Liver (tissue), 9 donors: Measurements from ENCODE around the gene AXIN1. TPM values are rescaled to one million over a fixed set of nuclear protein-coding genes. Genes with fewer than 3 reads are reported as not detected.

ENCODE experiments used
- DNase-seq: peaks from one replicate; pipeline ENCODE4 v3.0.0-alpha.2; 2017; ENCODE audit warnings: low spot score
- H3K27ac ChIP-seq, 2 donors: one replicate each; pipeline ENCODE4 v1.7.0; 2013; ENCODE audit warnings: inconsistent platforms in 2 of 2, low read length in 2 of 2, control low read depth in 1 of 2, low read depth in 1 of 2, mild to moderate bottlenecking in 1 of 2
- H3K27me3 ChIP-seq, 4 donors: one replicate each; pipeline versions ENCODE4 v1.6.1 to v1.7.0; 2013; ENCODE audit warnings: low read length in 3 of 4, inconsistent platforms in 1 of 4, mild to moderate bottlenecking in 1 of 4, moderate library complexity in 1 of 4; ENCODE audit not compliant: control insufficient read depth in 4 of 4, insufficient read depth in 4 of 4
- H3K36me3 ChIP-seq, 4 donors: one replicate each; pipeline versions ENCODE4 v1.6.1 to v1.7.0; 2013; ENCODE audit warnings: low read length in 3 of 4, mild to moderate bottlenecking in 3 of 4, low read depth in 1 of 4, moderate library complexity in 1 of 4; ENCODE audit not compliant: control insufficient read depth in 4 of 4, insufficient read depth in 3 of 4
- H3K4me1 ChIP-seq, 4 donors: one replicate each; pipeline versions ENCODE4 v1.6.1 to v1.7.0; 2013; ENCODE audit warnings: low read length in 3 of 4, mild to moderate bottlenecking in 3 of 4, moderate library complexity in 1 of 4; ENCODE audit not compliant: control insufficient read depth in 4 of 4, insufficient read depth in 4 of 4
- H3K4me3 ChIP-seq, 3 donors: one replicate each; pipeline versions ENCODE4 v1.6.1 to v1.7.0; 2013; ENCODE audit warnings: low read length in 3 of 3, control low read depth in 1 of 3, low read depth in 1 of 3, mild to moderate bottlenecking in 1 of 3
- H3K9ac ChIP-seq, 2 donors: one replicate each; pipeline ENCODE4 v1.7.0; 2013; ENCODE audit warnings: low read length in 2 of 2, mild to moderate bottlenecking in 2 of 2, moderate library complexity in 2 of 2, control low read depth in 1 of 2, low read depth in 1 of 2
- H3K9me3 ChIP-seq, 4 donors: one replicate each; pipeline versions ENCODE4 v1.6.1 to v1.7.0; 2013; ENCODE audit warnings: low read length in 3 of 4; ENCODE audit not compliant: control insufficient read depth in 4 of 4
- CTCF ChIP-seq: fragments of 150-350 bp; IDR thresholded peaks from 2 replicates; pipeline ENCODE4 v1.5.1; 2017; ENCODE audit warnings: improper control_type of control experiment, low read depth, low read length; ENCODE audit not compliant: missing input control
- EGR1 ChIP-seq, 2 donors: IDR thresholded peaks; 2 replicates each; pipeline ENCODE4 v1.6.1; 2016 to 2018; ENCODE audit warnings: antibody characterized with exemption in 2 of 2, low read depth in 2 of 2
- FOXA1 ChIP-seq: IDR thresholded peaks from 2 replicates; pipeline ENCODE4 v1.6.1; 2016; ENCODE audit warnings: antibody characterized with exemption
- FOXA2 ChIP-seq: IDR thresholded peaks from 2 replicates; pipeline ENCODE4 v1.6.1; 2016; ENCODE audit warnings: antibody characterized with exemption
- GABPA ChIP-seq, 2 donors: IDR thresholded peaks in 1 of 2; conservative IDR thresholded peaks in 1 of 2; 2 replicates each; pipeline ENCODE4 v1.6.1; 2016; ENCODE audit warnings: antibody characterized with exemption in 2 of 2, mild to moderate bottlenecking in 1 of 2, moderate library complexity in 1 of 2
- HNF4A ChIP-seq, 2 donors: conservative IDR thresholded peaks; 2 replicates each; pipeline ENCODE4 v1.6.1; 2016; ENCODE audit warnings: antibody characterized with exemption in 2 of 2, mild to moderate bottlenecking in 2 of 2
- HNF4G ChIP-seq: IDR thresholded peaks from 2 replicates; pipeline ENCODE4 v1.6.1; 2016; ENCODE audit warnings: antibody characterized with exemption
- JUND ChIP-seq, 2 donors: IDR thresholded peaks; 2 replicates each; pipeline ENCODE4 v1.6.1; 2016; ENCODE audit warnings: antibody characterized with exemption in 2 of 2
- MAX ChIP-seq: IDR thresholded peaks from 2 replicates; pipeline ENCODE4 v1.6.1; 2016; ENCODE audit warnings: antibody characterized with exemption
- RAD21 ChIP-seq, 2 donors: IDR thresholded peaks; 2 replicates each; pipeline ENCODE4 v1.6.1; 2016; ENCODE audit warnings: antibody characterized with exemption in 2 of 2, mild to moderate bottlenecking in 2 of 2
- REST ChIP-seq: IDR thresholded peaks from 2 replicates; pipeline ENCODE4 v1.6.1; 2016; ENCODE audit warnings: antibody characterized with exemption, mild to moderate bottlenecking
- RXRA ChIP-seq, 2 donors: IDR thresholded peaks; 2 replicates each; pipeline ENCODE4 v1.6.1; 2017 to 2018; ENCODE audit warnings: antibody characterized with exemption in 2 of 2, mild to moderate bottlenecking in 1 of 2
- SP1 ChIP-seq: IDR thresholded peaks from 2 replicates; pipeline ENCODE4 v1.6.1; 2018; ENCODE audit warnings: antibody characterized with exemption, mild to moderate bottlenecking
- TAF1 ChIP-seq: conservative IDR thresholded peaks from 2 replicates; pipeline ENCODE4 v1.6.1; 2016; ENCODE audit warnings: antibody characterized with exemption, mild to moderate bottlenecking
- YY1 ChIP-seq: IDR thresholded peaks from 2 replicates; pipeline ENCODE4 v1.6.1; 2016; ENCODE audit warnings: antibody characterized with exemption, mild to moderate bottlenecking
- ZBTB33 ChIP-seq: IDR thresholded peaks from 2 replicates; pipeline ENCODE4 v1.6.1; 2016; ENCODE audit warnings: antibody characterized with exemption
- WGBS: extraction: QIAGEN DNeasy Blood & Tissue Kit; methylation state at CpG from one replicate; pipeline ENCODE4 v1.1.7; 2013; 5-methylcytosine and 5-hydroxymethylcytosine counted together
- polyA plus RNA-seq, 2 donors: library from polyadenylated mRNA; stranded (reverse) in 1 of 2; unstranded in 1 of 2; fragments of 200-250 nt in 1 of 2; fragments of >200 nt in 1 of 2; fragmentation: Nextera tagmentation in 1 of 2; extraction: Ambion mirVana in 1 of 2; gene quantifications; one replicate each; pipeline versions ENCODE4 v1.2.1 to v1.2.3, GENCODE V29; 2013 to 2015
- total RNA-seq, 2 donors: library from RNA; depleted of rRNA; stranded (reverse); fragments of >200 nt; gene quantifications; one replicate each; pipeline ENCODE4 v1.2.3, GENCODE V29; 2014
- TF ChIP-seq, protein P1 (sequence below): IDR thresholded peaks from 2 replicates; pipeline ENCODE4 v1.6.1; 2016; ENCODE audit warnings: antibody characterized with exemption
- donor health status: healthy.
- donor health status: healthy.
- donor health status: healthy.
- donor health status: healthy.
- donor health status: healthy.

Gene AXIN1
- total and polyA plus RNA-seq, 4 donors: 2.0 to 10.3 (median 7.9) TPM

GRCh38 chr16:281660-282255 is 70.8 kb downstream of the AXIN1 start (continued):
- TF ChIP-seq JUND (IDR thresholded peaks at IDR 0.05) (no peak), FOXA1 (no peak)
- TF ChIP-seq, protein P1, sequence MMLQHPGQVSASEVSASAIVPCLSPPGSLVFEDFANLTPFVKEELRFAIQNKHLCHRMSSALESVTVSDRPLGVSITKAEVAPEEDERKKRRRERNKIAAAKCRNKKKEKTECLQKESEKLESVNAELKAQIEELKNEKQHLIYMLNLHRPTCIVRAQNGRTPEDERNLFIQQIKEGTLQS: no peak

- H3K9ac ChIP-seq: no peak overlapping the region
- H3K4me1 ChIP-seq: peaks cover 0 to 9% (median 3%) of the 10 kb centered on the region in 4 donors
- DNase-seq: no peak
- 48% methylated on average over 27 of the region's 27 CpGs for WGBS
- H3K27ac ChIP-seq: no peak overlapping the region
- TF ChIP-seq SP1 (no peak), YY1 (no peak), JUND (IDR thresholded peaks at IDR 0.05) (no peak), RAD21 (IDR thresholded peaks at IDR 0.05) (no peak), CTCF (no peak), HNF4G (no peak), RXRA (IDR thresholded peaks at IDR 0.05) (no peak), FOXA2 (no peak), HNF4A (conservative IDR thresholded peaks at IDR 0.05) (no peak), ZBTB33 (no peak), EGR1 (IDR thresholded peaks at IDR 0.05; ENCODE audit: low read depth in 2 of 2) (no peak), TAF1 (no peak), FOXA1 (no peak)
- TF ChIP-seq, protein P1: no peak
- H3K4me3 ChIP-seq: peak overlapping the region in 1 of 3 donors; percentile 42
- no peaks in the 10 kb centered on the region for H3K9me3 ChIP-seq
- H3K27me3 ChIP-seq: peaks cover 0 to 11% (median 0%) of the 10 kb centered on the region in 4 donors
- H3K36me3 ChIP-seq: no peaks in the 10 kb centered on the region
Observed at GRCh38 chr16:280991-281659, 71.4 kb downstream of the AXIN1 start.

DNA sequence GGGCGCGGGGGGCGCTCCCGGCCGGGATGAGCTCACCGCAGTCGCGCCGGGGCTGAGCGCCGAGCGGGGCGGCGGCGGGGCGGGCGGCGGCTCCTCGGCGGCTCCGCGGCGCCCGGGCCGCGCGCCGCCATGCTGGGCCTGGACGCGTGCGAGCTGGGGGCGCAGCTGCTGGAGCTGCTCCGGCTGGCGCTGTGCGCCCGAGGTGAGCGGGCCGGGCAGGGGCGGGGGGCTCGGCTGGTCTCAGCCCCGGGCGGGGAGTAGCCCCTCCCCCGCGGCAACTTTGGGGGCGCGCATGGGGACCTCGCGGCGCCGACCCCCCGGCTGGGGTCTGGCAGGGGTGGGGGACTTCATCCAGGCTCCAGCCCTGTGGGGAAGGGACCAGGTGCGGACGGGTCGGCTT is 72.0 kb downstream of the AXIN1 start, which contains the start of gene ARHGDIG:
ARHGDIG (plus strand) TSS at position 40 of the 400 bp plus-strand sequence; CDS start at position 130, 90 bp downstream.
- H3K27me3 ChIP-seq: peaks cover 0 to 11% (median 0%) of the 10 kb centered on the region in 4 donors
- WGBS: 2% methylated on average over 54 of the region's 54 CpGs
- peak within 1 kb of the TSS in 1 of 3 donors; percentile 42 for H3K4me3 ChIP-seq
- H3K4me1 ChIP-seq: peaks cover 0 to 9% (median 3%) of the 10 kb centered on the region in 4 donors
- H3K27ac ChIP-seq: no peak within 1 kb of the TSS
- no peaks in the 10 kb centered on the region for H3K9me3 ChIP-seq
- H3K9ac ChIP-seq: no peak within 1 kb of the TSS
- no peak for DNase-seq
- H3K36me3 ChIP-seq: no peaks in the 10 kb centered on the region
- TF ChIP-seq ZBTB33 (no peak), TAF1 (no peak), RXRA (IDR thresholded peaks at IDR 0.05) (no peak), SP1 (no peak), YY1 (no peak), REST (no peak), EGR1 (IDR thresholded peaks at IDR 0.05; ENCODE audit: low read depth in 2 of 2) (no peak), HNF4A (conservative IDR thresholded peaks at IDR 0.05) (no peak), FOXA1 (no peak), MAX (no peak), GABPA (IDR thresholded peaks at IDR 0.05 in 1 of 2, conservative IDR thresholded peaks at IDR 0.05 in 1 of 2) (no peak), JUND (IDR thresholded peaks at IDR 0.05) (no peak), RAD21 (IDR thresholded peaks at IDR 0.05) (no peak), HNF4G (no peak)
